ENCODE data around the gene XPNPEP2. TPM values are rescaled to one million over a fixed set of nuclear protein-coding genes. Genes with fewer than 3 reads are reported as not detected.
A peak's percentile ranks its signal among the peaks of the same experiment; 100 is the strongest.

Gene XPNPEP2
- total RNA-seq, 2 donors from 2014 or later, result 0.45 to 0.52 TPM

GRCh38 chrX:129772796-129773431 is 34.1 kb downstream of the XPNPEP2 start:
- H3K27me3 Mint-ChIP-seq, result no peaks in the 10 kb centered on the region
- H3K36me3 Mint-ChIP-seq (ENCODE audit: low read depth), result no peaks in the 10 kb centered on the region
- H3K4me3 Mint-ChIP-seq, result peak overlapping the region; percentile 83
- peak overlapping the region; percentile 90 for H3K27ac Mint-ChIP-seq
- peaks cover 13% of the 10 kb centered on the region for H3K4me1 Mint-ChIP-seq
- no peaks in the 10 kb centered on the region for H3K9me3 Mint-ChIP-seq
- ATAC-seq (replicated peaks), result peak; percentile 64

GRCh38 chrX:129773649-129774458 is 35.1 kb downstream of the XPNPEP2 start:
- H3K4me1 Mint-ChIP-seq, result peaks cover 14% of the 10 kb centered on the region
- ATAC-seq (replicated peaks), result peak; percentile 29
- H3K36me3 Mint-ChIP-seq (ENCODE audit: low read depth), result peaks cover 4% of the 10 kb centered on the region
- H3K27ac Mint-ChIP-seq, result peak overlapping the region; percentile 90
- H3K9me3 Mint-ChIP-seq, result no peaks in the 10 kb centered on the region
- peak overlapping the region; percentile 83 for H3K4me3 Mint-ChIP-seq
- no peaks in the 10 kb centered on the region for H3K27me3 Mint-ChIP-seq

GRCh38 chrX:129777218-129778030 is 38.6 kb downstream of the XPNPEP2 start:
- peaks cover 21% of the 10 kb centered on the region for H3K4me1 Mint-ChIP-seq
- no peaks in the 10 kb centered on the region for H3K9me3 Mint-ChIP-seq
- H3K27me3 Mint-ChIP-seq, result no peaks in the 10 kb centered on the region
- peak overlapping the region; percentile 99 for H3K4me3 Mint-ChIP-seq
- H3K27ac Mint-ChIP-seq, result peak overlapping the region; percentile 90
- peaks cover 40% of the 10 kb centered on the region for H3K36me3 Mint-ChIP-seq (ENCODE audit: low read depth)
- peak; percentile 41 for ATAC-seq (replicated peaks)

GRCh38 chrX:129779086-129779672 is 40.4 kb downstream of the XPNPEP2 start:
- H3K4me1 Mint-ChIP-seq, result peaks cover 24% of the 10 kb centered on the region
- H3K9me3 Mint-ChIP-seq, result no peaks in the 10 kb centered on the region
- peak overlapping the region; percentile 99 for H3K4me3 Mint-ChIP-seq
- peaks cover 57% of the 10 kb centered on the region for H3K36me3 Mint-ChIP-seq (ENCODE audit: low read depth)
- no peaks in the 10 kb centered on the region for H3K27me3 Mint-ChIP-seq
- ATAC-seq (replicated peaks), result no peak
- H3K27ac Mint-ChIP-seq, result peak overlapping the region; percentile 94

GRCh38 chrX:129779747-129780146 is 41.0 kb downstream of the XPNPEP2 start, which contains the start of gene SASH3:
Gene SASH3, plus strand, starts transcription at chrX:129779949. Its CDS starts 149 bp downstream, at chrX:129780098.
- H3K9me3 Mint-ChIP-seq, result no peaks in the 10 kb centered on the region
- peak within 1 kb of the TSS; percentile 99 for H3K4me3 Mint-ChIP-seq
- peak within 1 kb of the TSS; percentile 94 for H3K27ac Mint-ChIP-seq
- H3K27me3 Mint-ChIP-seq, result no peaks in the 10 kb centered on the region
- peak; percentile 41 for ATAC-seq (replicated peaks)
- peaks cover 63% of the 10 kb centered on the region for H3K36me3 Mint-ChIP-seq (ENCODE audit: low read depth)
- peaks cover 24% of the 10 kb centered on the region for H3K4me1 Mint-ChIP-seq

- Mint-ChIP-seq H3K4me1 (peaks cover 21% of the 10 kb centered on the region), H3K27me3 (no peaks in the 10 kb centered on the region), H3K9me3 (no peaks in the 10 kb centered on the region), H3K27ac (peak overlapping the region; percentile 94), H3K36me3 (ENCODE audit: low read depth) (peaks cover 69% of the 10 kb centered on the region), H3K4me3 (peak overlapping the region; percentile 99)
- no peak for ATAC-seq (replicated peaks)
Observed at GRCh38 chrX:129780441-129781105, 41.8 kb downstream of the XPNPEP2 start.

GRCh38 chrX:129781134-129781672 is 42.4 kb downstream of the XPNPEP2 start:
- peak overlapping the region; percentile 99 for H3K4me3 Mint-ChIP-seq
- no peaks in the 10 kb centered on the region for H3K9me3 Mint-ChIP-seq
- H3K27ac Mint-ChIP-seq, result peak overlapping the region; percentile 94
- no peaks in the 10 kb centered on the region for H3K27me3 Mint-ChIP-seq
- peaks cover 75% of the 10 kb centered on the region for H3K36me3 Mint-ChIP-seq (ENCODE audit: low read depth)
- ATAC-seq (replicated peaks), result peak; percentile 80
- H3K4me1 Mint-ChIP-seq, result peaks cover 24% of the 10 kb centered on the region

- Mint-ChIP-seq H3K4me3 (peak overlapping the region; percentile 99), H3K27ac (peak overlapping the region; percentile 94), H3K4me1 (peaks cover 24% of the 10 kb centered on the region), H3K9me3 (no peaks in the 10 kb centered on the region), H3K27me3 (no peaks in the 10 kb centered on the region), H3K36me3 (ENCODE audit: low read depth) (peaks cover 82% of the 10 kb centered on the region)
- ATAC-seq (replicated peaks), result peak; percentile 45
Observed at GRCh38 chrX:129781680-129782495, 43.1 kb downstream of the XPNPEP2 start.

GRCh38 chrX:129782706-129783105 is 43.9 kb downstream of the XPNPEP2 start:
- H3K27me3 Mint-ChIP-seq, result no peaks in the 10 kb centered on the region
- H3K27ac Mint-ChIP-seq, result peak overlapping the region; percentile 94
- H3K9me3 Mint-ChIP-seq, result no peaks in the 10 kb centered on the region
- peak overlapping the region; percentile 99 for H3K4me3 Mint-ChIP-seq
- ATAC-seq (replicated peaks), result no peak
- H3K4me1 Mint-ChIP-seq, result peaks cover 24% of the 10 kb centered on the region
- H3K36me3 Mint-ChIP-seq (ENCODE audit: low read depth), result peaks cover 90% of the 10 kb centered on the region

GRCh38 chrX:129783291-129783713 is 44.5 kb downstream of the XPNPEP2 start:
- no peak for ATAC-seq (replicated peaks)
- Mint-ChIP-seq H3K27ac (peak overlapping the region; percentile 94), H3K27me3 (no peaks in the 10 kb centered on the region), H3K9me3 (no peaks in the 10 kb centered on the region), H3K36me3 (ENCODE audit: low read depth) (peaks cover 95% of the 10 kb centered on the region), H3K4me3 (peak overlapping the region; percentile 99), H3K4me1 (peaks cover 24% of the 10 kb centered on the region)

GRCh38 chrX:129784371-129784770 is 45.6 kb downstream of the XPNPEP2 start:
- Mint-ChIP-seq H3K9me3 (no peaks in the 10 kb centered on the region), H3K4me1 (peaks cover 17% of the 10 kb centered on the region), H3K36me3 (ENCODE audit: low read depth) (peaks cover 97% of the 10 kb centered on the region), H3K27me3 (no peaks in the 10 kb centered on the region), H3K4me3 (peak overlapping the region; percentile 99), H3K27ac (peak overlapping the region; percentile 94)
- ATAC-seq (replicated peaks), result no peak

- Mint-ChIP-seq H3K36me3 (ENCODE audit: low read depth) (peaks cover 96% of the 10 kb centered on the region), H3K4me1 (peaks cover 15% of the 10 kb centered on the region), H3K4me3 (peak overlapping the region; percentile 99), H3K27ac (peak overlapping the region; percentile 76), H3K27me3 (no peaks in the 10 kb centered on the region), H3K9me3 (no peaks in the 10 kb centered on the region)
- ATAC-seq (replicated peaks), result no peak
Observed at GRCh38 chrX:129785160-129785947, 46.6 kb downstream of the XPNPEP2 start.

Measured in activated T-helper 17 cell treated with anti-CD3 and anti-CD28 coated beads, Interleukin-2, amount 50 U/mL, for 72 hours (primary cell).